Skeletal muscle tissue (tissue), 4 donors: ENCODE results near the gene KCND2. TPM values are rescaled to one million over a fixed set of nuclear protein-coding genes. Genes with fewer than 3 reads are reported as not detected.

Source experiments
- H3K27ac ChIP-seq: one replicate; pipeline ENCODE4 v1.7.0; 2013; ENCODE audit warnings: mild to moderate bottlenecking, low read depth, low read length, inconsistent platforms
- H3K27me3 ChIP-seq, 3 donors: one replicate each; pipeline ENCODE4 v1.7.0; 2013; ENCODE audit warnings: low read length in 3 of 3; ENCODE audit not compliant: control insufficient read depth in 3 of 3, insufficient read depth in 3 of 3
- H3K36me3 ChIP-seq, 3 donors: one replicate each; pipeline ENCODE4 v1.7.0; 2013; ENCODE audit warnings: low read length in 3 of 3; ENCODE audit not compliant: control insufficient read depth in 3 of 3, insufficient read depth in 3 of 3
- H3K4me1 ChIP-seq, 3 donors: one replicate each; pipeline ENCODE4 v1.7.0; 2013; ENCODE audit warnings: low read length in 3 of 3, mild to moderate bottlenecking in 3 of 3; ENCODE audit not compliant: control insufficient read depth in 3 of 3, insufficient read depth in 3 of 3
- H3K4me3 ChIP-seq, 3 donors: one replicate each; pipeline ENCODE4 v1.7.0; 2013; ENCODE audit warnings: low read length in 3 of 3
- H3K9ac ChIP-seq, 3 donors: one replicate each; pipeline ENCODE4 v1.7.0; 2013; ENCODE audit warnings: low read length in 3 of 3, mild to moderate bottlenecking in 3 of 3, moderate library complexity in 2 of 3, low read depth in 1 of 3
- H3K9me3 ChIP-seq, 3 donors: one replicate each; pipeline ENCODE4 v1.7.0; 2013; ENCODE audit warnings: low read length in 3 of 3; ENCODE audit not compliant: control insufficient read depth in 3 of 3
- total RNA-seq: library from RNA; depleted of rRNA; stranded (reverse); fragments of >200 nt; gene quantifications from one replicate; pipeline ENCODE4 v1.2.3, GENCODE V29; 2014
- donor health status: Osteomylitis.

The KCND2 gene
- total RNA-seq, 1 donor from 2014 or later, result 2.6 TPM

GRCh38 chr7:120519224-120519623 is 246.2 kb downstream of the KCND2 start:
- H3K9me3 ChIP-seq, result no peaks in the 10 kb centered on the region
- H3K36me3 ChIP-seq, result no peaks in the 10 kb centered on the region
- H3K4me1 ChIP-seq, result no peaks in the 10 kb centered on the region

GRCh38 chr7:120521761-120522737 is 249.1 kb downstream of the KCND2 start:
- no peaks in the 10 kb centered on the region for H3K4me1 ChIP-seq
- H3K9ac ChIP-seq, result no peak overlapping the region
- no peak overlapping the region for H3K27ac ChIP-seq
- H3K36me3 ChIP-seq, result no peaks in the 10 kb centered on the region
- H3K4me3 ChIP-seq, result no peak overlapping the region
- no peaks in the 10 kb centered on the region for H3K27me3 ChIP-seq
- no peaks in the 10 kb centered on the region for H3K9me3 ChIP-seq

More at GRCh38 chr7:120519224-120519623, 246.2 kb downstream of the KCND2 start:
- no peaks in the 10 kb centered on the region for H3K27me3 ChIP-seq
- no peak overlapping the region for H3K9ac ChIP-seq
- H3K27ac ChIP-seq, result no peak overlapping the region
- no peak overlapping the region for H3K4me3 ChIP-seq

- Histone ChIP-seq H3K27me3 (no peaks in the 10 kb centered on the region), H3K4me3 (no peak overlapping the region), H3K36me3 (no peaks in the 10 kb centered on the region), H3K27ac (no peak overlapping the region), H3K4me1 (no peaks in the 10 kb centered on the region), H3K9ac (no peak overlapping the region), H3K9me3 (no peaks in the 10 kb centered on the region)
These were observed 251.0 kb downstream of the KCND2 start for GRCh38 chr7:120523985-120524384.

GRCh38 chr7:120526902-120527509 is 254.0 kb downstream of the KCND2 start:
- no peak overlapping the region for H3K4me3 ChIP-seq
- no peaks in the 10 kb centered on the region for H3K4me1 ChIP-seq
- H3K27ac ChIP-seq, result no peak overlapping the region
- no peaks in the 10 kb centered on the region for H3K27me3 ChIP-seq
- no peaks in the 10 kb centered on the region for H3K9me3 ChIP-seq
- no peak overlapping the region for H3K9ac ChIP-seq
- H3K36me3 ChIP-seq, result no peaks in the 10 kb centered on the region

GRCh38 chr7:120529736-120530135 is 256.8 kb downstream of the KCND2 start:
- no peak overlapping the region for H3K27ac ChIP-seq
- H3K27me3 ChIP-seq, result no peaks in the 10 kb centered on the region
- no peak overlapping the region for H3K4me3 ChIP-seq
- H3K9me3 ChIP-seq, result no peaks in the 10 kb centered on the region
- H3K9ac ChIP-seq, result no peak overlapping the region
- no peaks in the 10 kb centered on the region for H3K4me1 ChIP-seq
- no peaks in the 10 kb centered on the region for H3K36me3 ChIP-seq

GRCh38 chr7:120538335-120538734 is 265.4 kb downstream of the KCND2 start:
- H3K27ac ChIP-seq, result no peak overlapping the region
- no peak overlapping the region for H3K9ac ChIP-seq
- no peaks in the 10 kb centered on the region for H3K27me3 ChIP-seq
- H3K4me3 ChIP-seq, result no peak overlapping the region
- H3K9me3 ChIP-seq, result peaks cover 0 to 4% (median 0%) of the 10 kb centered on the region in 3 donors
- H3K36me3 ChIP-seq, result no peaks in the 10 kb centered on the region
- H3K4me1 ChIP-seq, result no peaks in the 10 kb centered on the region

GRCh38 chr7:120539321-120539720 is 266.3 kb downstream of the KCND2 start:
- H3K36me3 ChIP-seq, result no peaks in the 10 kb centered on the region
- no peak overlapping the region for H3K9ac ChIP-seq
- no peak overlapping the region for H3K27ac ChIP-seq
- H3K27me3 ChIP-seq, result no peaks in the 10 kb centered on the region
- H3K9me3 ChIP-seq, result peaks cover 0 to 4% (median 0%) of the 10 kb centered on the region in 3 donors
- no peaks in the 10 kb centered on the region for H3K4me1 ChIP-seq
- H3K4me3 ChIP-seq, result no peak overlapping the region

GRCh38 chr7:120547605-120548004 is 274.6 kb downstream of the KCND2 start:
- no peaks in the 10 kb centered on the region for H3K36me3 ChIP-seq
- no peaks in the 10 kb centered on the region for H3K9me3 ChIP-seq
- H3K4me1 ChIP-seq, result no peaks in the 10 kb centered on the region
- H3K9ac ChIP-seq, result no peak overlapping the region
- H3K27me3 ChIP-seq, result no peaks in the 10 kb centered on the region
- H3K4me3 ChIP-seq, result no peak overlapping the region
- no peak overlapping the region for H3K27ac ChIP-seq

GRCh38 chr7:120550494-120551048 is 277.6 kb downstream of the KCND2 start:
- no peak overlapping the region for H3K27ac ChIP-seq
- H3K4me1 ChIP-seq, result no peaks in the 10 kb centered on the region
- no peaks in the 10 kb centered on the region for H3K9me3 ChIP-seq
- H3K4me3 ChIP-seq, result no peak overlapping the region
- H3K27me3 ChIP-seq, result no peaks in the 10 kb centered on the region
- no peak overlapping the region for H3K9ac ChIP-seq
- H3K36me3 ChIP-seq, result no peaks in the 10 kb centered on the region

GRCh38 chr7:120553491-120553890 is 280.5 kb downstream of the KCND2 start:
- no peaks in the 10 kb centered on the region for H3K9me3 ChIP-seq
- H3K27me3 ChIP-seq, result no peaks in the 10 kb centered on the region
- no peak overlapping the region for H3K27ac ChIP-seq
- no peak overlapping the region for H3K4me3 ChIP-seq
- H3K4me1 ChIP-seq, result no peaks in the 10 kb centered on the region
- no peaks in the 10 kb centered on the region for H3K36me3 ChIP-seq
- no peak overlapping the region for H3K9ac ChIP-seq
